ENCODE results near the gene IDH3A. TPM values are rescaled to one million over a fixed set of nuclear protein-coding genes. Genes with fewer than 3 reads are reported as not detected.

Gene IDH3A
- total RNA-seq, 1 donor from 2014 or later = 60.2 TPM

- Histone ChIP-seq H3K4me1 (peaks cover 33% of the 10 kb centered on the region), H3K36me3 (no peaks in the 10 kb centered on the region), H3K4me3 (no peak overlapping the region), H3K27ac (no peak overlapping the region), H3K27me3 (no peaks in the 10 kb centered on the region), H3K9me3 (no peaks in the 10 kb centered on the region)
- DNase-seq (ENCODE audit: extremely low spot score in 2 of 2) = no peak
- TF ChIP-seq POLR2AphosphoS5 (IDR thresholded peaks at IDR 0.05; ENCODE audit: insufficient read depth in 1 of 2, low read depth in 1 of 2) (no peak), POLR2A (IDR thresholded peaks at IDR 0.05) (no peak)
- TF ChIP-seq, protein P1, sequence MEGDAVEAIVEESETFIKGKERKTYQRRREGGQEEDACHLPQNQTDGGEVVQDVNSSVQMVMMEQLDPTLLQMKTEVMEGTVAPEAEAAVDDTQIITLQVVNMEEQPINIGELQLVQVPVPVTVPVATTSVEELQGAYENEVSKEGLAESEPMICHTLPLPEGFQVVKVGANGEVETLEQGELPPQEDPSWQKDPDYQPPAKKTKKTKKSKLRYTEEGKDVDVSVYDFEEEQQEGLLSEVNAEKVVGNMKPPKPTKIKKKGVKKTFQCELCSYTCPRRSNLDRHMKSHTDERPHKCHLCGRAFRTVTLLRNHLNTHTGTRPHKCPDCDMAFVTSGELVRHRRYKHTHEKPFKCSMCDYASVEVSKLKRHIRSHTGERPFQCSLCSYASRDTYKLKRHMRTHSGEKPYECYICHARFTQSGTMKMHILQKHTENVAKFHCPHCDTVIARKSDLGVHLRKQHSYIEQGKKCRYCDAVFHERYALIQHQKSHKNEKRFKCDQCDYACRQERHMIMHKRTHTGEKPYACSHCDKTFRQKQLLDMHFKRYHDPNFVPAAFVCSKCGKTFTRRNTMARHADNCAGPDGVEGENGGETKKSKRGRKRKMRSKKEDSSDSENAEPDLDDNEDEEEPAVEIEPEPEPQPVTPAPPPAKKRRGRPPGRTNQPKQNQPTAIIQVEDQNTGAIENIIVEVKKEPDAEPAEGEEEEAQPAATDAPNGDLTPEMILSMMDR (IDR thresholded peaks at IDR 0.05) = no peak
- intact Hi-C loops (cut with DNase I) = no loop called here
These were observed 67.3 kb downstream of the IDH3A start for GRCh38 chr15:78216276-78217104.

DNA sequence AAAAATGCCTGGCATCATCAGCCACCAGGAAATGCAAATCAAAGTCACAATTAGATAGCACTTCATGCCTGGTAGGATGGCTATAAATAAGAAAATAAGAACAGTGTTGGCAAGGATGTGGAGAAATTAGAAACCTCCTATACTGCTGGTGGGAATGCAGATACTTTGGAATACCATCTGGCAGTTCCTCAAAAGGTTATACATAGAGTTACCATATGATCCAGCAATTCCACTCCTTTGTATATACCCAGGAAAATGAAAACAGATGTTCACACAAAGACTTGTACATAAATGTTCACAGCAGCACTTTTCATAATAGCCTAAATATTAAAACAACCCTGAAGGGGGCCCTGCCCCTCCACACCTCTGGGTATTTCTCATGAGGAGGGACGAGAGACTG lies 71.6 kb downstream of the IDH3A start:
- Histone ChIP-seq H3K27ac (no peak overlapping the region), H3K27me3 (no peaks in the 10 kb centered on the region), H3K4me3 (no peak overlapping the region), H3K36me3 (no peaks in the 10 kb centered on the region), H3K9me3 (no peaks in the 10 kb centered on the region), H3K4me1 (peaks cover 11% of the 10 kb centered on the region)
- intact Hi-C loops (cut with DNase I) = no loop called here
- DNase-seq (ENCODE audit: extremely low spot score in 2 of 2) = no peak
- TF ChIP-seq, protein P1 (IDR thresholded peaks at IDR 0.05) = no peak
- TF ChIP-seq POLR2AphosphoS5 (IDR thresholded peaks at IDR 0.05; ENCODE audit: insufficient read depth in 1 of 2, low read depth in 1 of 2) (no peak), POLR2A (IDR thresholded peaks at IDR 0.05) (no peak)

Other genes with a start within 250 kb of the IDH3A start
- gene TBC1D2B, start 71.7 kb upstream of the IDH3A start, total RNA-seq = 63.6 TPM
- gene SH2D7, start 56.8 kb upstream of the IDH3A start, total RNA-seq = not detected
- gene CIB2, start 17.9 kb upstream of the IDH3A start, total RNA-seq = 13.0 TPM
- gene ACSBG1, start 85.2 kb downstream of the IDH3A start, total RNA-seq = 3.4 TPM
- gene DNAJA4, start 115.2 kb downstream of the IDH3A start, total RNA-seq = 26.5 TPM
- gene SKIC8, start 150.2 kb downstream of the IDH3A start, total RNA-seq = 54.3 TPM
- not detected for gene CRABP1, start 191.0 kb downstream of the IDH3A start, total RNA-seq